Activated naive CD4-positive, alpha-beta T cell treated with anti-CD3 and anti-CD28 coated beads, Interleukin-2, amount 50 U/mL, for 24 hours (primary cell): Measurements from ENCODE around the gene IQCF2.
"Not testable (repeated sequence)": the region's sequence is repeated elsewhere in the genome, so short reads cannot be mapped to it uniquely, and the experiment has no call there.

Experiments used
- H3K27ac Mint-ChIP-seq: one replicate; pipeline ENCODE4 v1.8.0; 2021; ENCODE audit warnings: mild to moderate bottlenecking, mixed read lengths
- H3K27me3 Mint-ChIP-seq: one replicate; pipeline ENCODE4 v1.8.0; 2021; ENCODE audit warnings: mixed read lengths
- H3K36me3 Mint-ChIP-seq: one replicate; pipeline ENCODE4 v1.8.0; 2021; ENCODE audit warnings: mixed read lengths
- H3K4me1 Mint-ChIP-seq: one replicate; pipeline ENCODE4 v1.8.0; 2021; ENCODE audit warnings: mixed read lengths
- H3K4me3 Mint-ChIP-seq: one replicate; pipeline ENCODE4 v1.8.0; 2021; ENCODE audit warnings: mild to moderate bottlenecking, mixed read lengths
- H3K9me3 Mint-ChIP-seq: one replicate; pipeline ENCODE4 v1.8.0; 2021; ENCODE audit warnings: mixed read lengths

Gene IQCF2

GRCh38 chr3:51860703-51861665, at the start of gene IQCF2:
Gene IQCF2 (plus strand): TSS chr3:51861615. CDS start chr3:51861667, 52 bp downstream.
- H3K27ac Mint-ChIP-seq, result no peak within 1 kb of the TSS
- no peaks in the 10 kb centered on the region for H3K36me3 Mint-ChIP-seq
- no peaks in the 10 kb centered on the region for H3K4me1 Mint-ChIP-seq
- peaks cover 5% of the 10 kb centered on the region for H3K27me3 Mint-ChIP-seq
- no peak within 1 kb of the TSS for H3K4me3 Mint-ChIP-seq
- H3K9me3 Mint-ChIP-seq, result no peaks in the 10 kb centered on the region

GRCh38 chr3:51813539-51813938, 47.9 kb upstream of the IQCF2 start:
- Mint-ChIP-seq H3K27ac (no peak overlapping the region), H3K9me3 (no peaks in the 10 kb centered on the region)

GRCh38 chr3:51814034-51814433, 47.4 kb upstream of the IQCF2 start:
- no peaks in the 10 kb centered on the region for H3K4me1 Mint-ChIP-seq
- H3K9me3 Mint-ChIP-seq, result no peaks in the 10 kb centered on the region
- peaks cover 11% of the 10 kb centered on the region for H3K27me3 Mint-ChIP-seq
- no peak overlapping the region for H3K4me3 Mint-ChIP-seq
- H3K36me3 Mint-ChIP-seq, result peaks cover 1% of the 10 kb centered on the region
- H3K27ac Mint-ChIP-seq, result no peak overlapping the region

More at GRCh38 chr3:51813539-51813938, 47.9 kb upstream of the IQCF2 start:
- peaks cover 1% of the 10 kb centered on the region for H3K36me3 Mint-ChIP-seq
- peaks cover 11% of the 10 kb centered on the region for H3K27me3 Mint-ChIP-seq
- no peaks in the 10 kb centered on the region for H3K4me1 Mint-ChIP-seq
- no peak overlapping the region for H3K4me3 Mint-ChIP-seq

GRCh38 chr3:51815614-51816013, 45.8 kb upstream of the IQCF2 start:
- Mint-ChIP-seq H3K36me3 (peaks cover 1% of the 10 kb centered on the region), H3K9me3 (no peaks in the 10 kb centered on the region), H3K27me3 (peaks cover 16% of the 10 kb centered on the region), H3K4me1 (no peaks in the 10 kb centered on the region), H3K27ac (no peak overlapping the region), H3K4me3 (no peak overlapping the region)

GRCh38 chr3:51816723-51817122, 44.7 kb upstream of the IQCF2 start:
- peaks cover 3% of the 10 kb centered on the region for H3K36me3 Mint-ChIP-seq
- no peak overlapping the region for H3K27ac Mint-ChIP-seq
- no peaks in the 10 kb centered on the region for H3K4me1 Mint-ChIP-seq
- peaks cover 3% of the 10 kb centered on the region for H3K9me3 Mint-ChIP-seq
- H3K27me3 Mint-ChIP-seq, result peaks cover 17% of the 10 kb centered on the region
- H3K4me3 Mint-ChIP-seq, result no peak overlapping the region

GRCh38 chr3:51817375-51817774, 44.0 kb upstream of the IQCF2 start:
- H3K27me3 Mint-ChIP-seq, result peaks cover 19% of the 10 kb centered on the region
- no peak overlapping the region for H3K27ac Mint-ChIP-seq
- H3K9me3 Mint-ChIP-seq, result peaks cover 5% of the 10 kb centered on the region
- H3K4me1 Mint-ChIP-seq, result no peaks in the 10 kb centered on the region
- H3K4me3 Mint-ChIP-seq, result no peak overlapping the region
- H3K36me3 Mint-ChIP-seq, result peaks cover 4% of the 10 kb centered on the region

- Mint-ChIP-seq H3K36me3 (peaks cover 3% of the 10 kb centered on the region), H3K27me3 (peaks cover 19% of the 10 kb centered on the region), H3K4me3 (no peak overlapping the region), H3K4me1 (peaks cover 6% of the 10 kb centered on the region), H3K27ac (no peak overlapping the region), H3K9me3 (peaks cover 5% of the 10 kb centered on the region)
Measured at GRCh38 chr3:51819151-51819550, 42.3 kb upstream of the IQCF2 start.

GRCh38 chr3:51819709-51820406, 41.6 kb upstream of the IQCF2 start:
- Mint-ChIP-seq H3K9me3 (peaks cover 5% of the 10 kb centered on the region), H3K4me3 (no peak overlapping the region), H3K27ac (no peak overlapping the region), H3K36me3 (peaks cover 3% of the 10 kb centered on the region), H3K27me3 (peaks cover 21% of the 10 kb centered on the region), H3K4me1 (peaks cover 6% of the 10 kb centered on the region)

- peaks cover 3% of the 10 kb centered on the region for H3K4me1 Mint-ChIP-seq
- peaks cover 5% of the 10 kb centered on the region for H3K36me3 Mint-ChIP-seq
- H3K9me3 Mint-ChIP-seq, result peaks cover 9% of the 10 kb centered on the region
- no peak overlapping the region for H3K27ac Mint-ChIP-seq
- H3K27me3 Mint-ChIP-seq, result peaks cover 13% of the 10 kb centered on the region
- no peak overlapping the region for H3K4me3 Mint-ChIP-seq
Measured at GRCh38 chr3:51828297-51828696, 33.1 kb upstream of the IQCF2 start.

GRCh38 chr3:51830345-51830744, 31.1 kb upstream of the IQCF2 start:
- H3K27me3 Mint-ChIP-seq, result peaks cover 25% of the 10 kb centered on the region
- H3K4me3 Mint-ChIP-seq, result no peak overlapping the region
- H3K27ac Mint-ChIP-seq, result no peak overlapping the region
- peaks cover 13% of the 10 kb centered on the region for H3K9me3 Mint-ChIP-seq
- H3K36me3 Mint-ChIP-seq, result peaks cover 5% of the 10 kb centered on the region
- H3K4me1 Mint-ChIP-seq, result no peaks in the 10 kb centered on the region

GRCh38 chr3:51830836-51831385, 30.5 kb upstream of the IQCF2 start:
- H3K27me3 Mint-ChIP-seq, result peaks cover 25% of the 10 kb centered on the region
- peaks cover 13% of the 10 kb centered on the region for H3K9me3 Mint-ChIP-seq
- H3K36me3 Mint-ChIP-seq, result peaks cover 5% of the 10 kb centered on the region
- H3K4me3 Mint-ChIP-seq, result no peak overlapping the region
- no peaks in the 10 kb centered on the region for H3K4me1 Mint-ChIP-seq
- H3K27ac Mint-ChIP-seq, result no peak overlapping the region

GRCh38 chr3:51836606-51837005, 24.8 kb upstream of the IQCF2 start:
- Mint-ChIP-seq H3K27me3 (peaks cover 25% of the 10 kb centered on the region), H3K4me3 (no peak overlapping the region), H3K36me3 (no peaks in the 10 kb centered on the region), H3K27ac (no peak overlapping the region), H3K4me1 (no peaks in the 10 kb centered on the region), H3K9me3 (peaks cover 3% of the 10 kb centered on the region)

- peaks cover 23% of the 10 kb centered on the region for H3K9me3 Mint-ChIP-seq
- H3K4me3 Mint-ChIP-seq, result no peak overlapping the region
- no peaks in the 10 kb centered on the region for H3K4me1 Mint-ChIP-seq
- H3K36me3 Mint-ChIP-seq, result peaks cover 3% of the 10 kb centered on the region
- H3K27me3 Mint-ChIP-seq, result peaks cover 26% of the 10 kb centered on the region
- no peak overlapping the region for H3K27ac Mint-ChIP-seq
Measured at GRCh38 chr3:51845129-51845528, 16.3 kb upstream of the IQCF2 start.

- not testable (repeated sequence) for H3K4me1 Mint-ChIP-seq, H3K36me3 Mint-ChIP-seq, H3K4me3 Mint-ChIP-seq, H3K27ac Mint-ChIP-seq, H3K9me3 Mint-ChIP-seq
- H3K27me3 Mint-ChIP-seq, result peaks cover 10% of the 10 kb centered on the region
Measured at GRCh38 chr3:51855411-51855810, 6.0 kb upstream of the IQCF2 start.

GRCh38 chr3:51862886-51863285, 1.5 kb downstream of the IQCF2 start:
- Mint-ChIP-seq H3K27ac (no peak overlapping the region), H3K4me1 (no peaks in the 10 kb centered on the region), H3K4me3 (no peak overlapping the region), H3K36me3 (no peaks in the 10 kb centered on the region), H3K9me3 (no peaks in the 10 kb centered on the region), H3K27me3 (peaks cover 5% of the 10 kb centered on the region)

GRCh38 chr3:51868896-51869295, 7.5 kb downstream of the IQCF2 start:
- H3K36me3 Mint-ChIP-seq, H3K4me1 Mint-ChIP-seq, H3K9me3 Mint-ChIP-seq, H3K27ac Mint-ChIP-seq, H3K4me3 Mint-ChIP-seq: not testable (repeated sequence)
- peaks cover 12% of the 10 kb centered on the region for H3K27me3 Mint-ChIP-seq
